GM20000 (cell line): ENCODE data around the gene BMAL2.

ENCODE experiments used
- DNase-seq: peaks from one replicate; pipeline ENCODE4 v3.0.0; 2012; ENCODE audit warnings: low spot score
- TF ChIP-seq, protein P1 (sequence below): IDR thresholded peaks from 2 replicates; pipeline ENCODE4 v1.5.1; 2012; ENCODE audit warnings: mild to moderate bottlenecking, control low read depth; ENCODE audit errors: extremely low read depth, missing control alignments

The BMAL2 gene

DNA sequence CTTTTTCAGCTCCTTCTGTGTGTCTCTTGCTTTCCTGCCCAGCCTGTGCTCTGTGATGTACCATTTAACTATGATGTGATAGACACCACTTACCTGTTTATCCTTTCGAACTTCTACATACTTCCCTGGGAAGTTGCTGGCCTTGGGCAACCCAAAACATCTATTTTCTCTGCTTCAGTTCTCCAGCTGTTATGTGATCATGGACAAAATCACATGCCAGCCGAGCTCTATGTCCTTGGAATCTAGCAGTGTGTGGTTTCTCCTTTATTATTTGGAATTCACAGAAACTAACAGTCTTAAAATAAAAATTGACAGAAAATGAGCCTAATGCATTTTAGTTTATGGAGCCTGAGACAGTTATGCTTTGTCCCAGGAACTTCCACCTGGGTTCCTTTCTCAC lies 22.9 kb downstream of the BMAL2 start:
- DNase-seq, result no peak
- TF ChIP-seq, protein P1, sequence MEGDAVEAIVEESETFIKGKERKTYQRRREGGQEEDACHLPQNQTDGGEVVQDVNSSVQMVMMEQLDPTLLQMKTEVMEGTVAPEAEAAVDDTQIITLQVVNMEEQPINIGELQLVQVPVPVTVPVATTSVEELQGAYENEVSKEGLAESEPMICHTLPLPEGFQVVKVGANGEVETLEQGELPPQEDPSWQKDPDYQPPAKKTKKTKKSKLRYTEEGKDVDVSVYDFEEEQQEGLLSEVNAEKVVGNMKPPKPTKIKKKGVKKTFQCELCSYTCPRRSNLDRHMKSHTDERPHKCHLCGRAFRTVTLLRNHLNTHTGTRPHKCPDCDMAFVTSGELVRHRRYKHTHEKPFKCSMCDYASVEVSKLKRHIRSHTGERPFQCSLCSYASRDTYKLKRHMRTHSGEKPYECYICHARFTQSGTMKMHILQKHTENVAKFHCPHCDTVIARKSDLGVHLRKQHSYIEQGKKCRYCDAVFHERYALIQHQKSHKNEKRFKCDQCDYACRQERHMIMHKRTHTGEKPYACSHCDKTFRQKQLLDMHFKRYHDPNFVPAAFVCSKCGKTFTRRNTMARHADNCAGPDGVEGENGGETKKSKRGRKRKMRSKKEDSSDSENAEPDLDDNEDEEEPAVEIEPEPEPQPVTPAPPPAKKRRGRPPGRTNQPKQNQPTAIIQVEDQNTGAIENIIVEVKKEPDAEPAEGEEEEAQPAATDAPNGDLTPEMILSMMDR, result no peak

DNA sequence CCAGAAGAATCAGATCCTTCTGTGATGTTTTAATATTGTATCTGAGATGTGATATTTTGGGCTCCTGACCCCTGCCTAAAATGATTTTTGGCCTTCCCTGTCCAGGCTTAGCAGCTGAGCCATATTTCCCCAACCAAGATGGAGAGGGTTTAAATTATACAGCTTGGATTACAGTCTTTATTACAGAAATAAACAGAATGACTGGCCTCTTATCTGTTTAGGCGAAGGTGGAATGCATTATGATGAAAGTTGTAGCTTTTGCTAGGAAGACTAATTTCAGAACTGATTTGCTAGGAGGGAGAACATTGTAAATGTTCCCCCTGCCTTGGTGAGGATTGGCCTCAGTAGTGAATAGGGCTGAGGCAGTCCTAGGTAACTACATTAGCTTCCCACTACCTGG lies 23.3 kb downstream of the BMAL2 start:
- TF ChIP-seq, protein P1, result no peak
- no peak for DNase-seq

DNA sequence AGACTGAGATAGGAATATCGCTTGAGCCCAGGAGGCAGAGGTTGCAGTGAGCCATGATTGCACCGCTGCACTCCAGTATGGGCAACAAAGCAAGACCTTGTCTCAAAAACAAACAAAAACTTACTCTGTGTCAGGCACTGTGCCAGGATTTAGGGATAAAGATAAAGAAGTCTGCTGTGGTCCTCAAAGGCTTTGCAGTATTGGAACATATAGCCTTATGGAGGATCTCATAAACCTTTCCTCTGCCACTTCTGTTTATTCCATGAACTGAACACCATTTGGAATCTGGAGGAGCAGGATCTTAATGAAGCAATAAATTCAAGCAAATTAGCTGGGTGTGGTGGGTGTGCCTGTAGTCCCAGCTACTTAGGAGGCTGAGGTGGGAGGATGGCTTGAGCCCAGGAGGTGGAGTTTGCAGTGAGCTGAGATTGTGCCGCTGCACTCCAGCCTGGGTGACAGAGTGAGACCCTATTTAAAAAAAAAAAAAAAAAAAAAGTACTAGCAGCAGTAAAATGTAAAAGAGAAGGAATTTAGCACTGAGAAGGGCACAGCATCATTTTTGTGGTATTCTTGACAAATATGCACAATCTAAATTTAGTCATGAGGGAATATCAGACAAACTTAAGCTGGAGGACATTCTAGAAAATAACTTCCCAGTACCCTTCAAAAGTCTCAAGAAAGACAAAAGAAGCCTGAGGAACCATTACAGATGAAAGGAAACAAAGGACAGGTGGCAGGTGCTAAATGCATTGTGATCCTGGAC lies 27.1 kb downstream of the BMAL2 start:
- TF ChIP-seq, protein P1, result no peak
- no peak for DNase-seq

DNA sequence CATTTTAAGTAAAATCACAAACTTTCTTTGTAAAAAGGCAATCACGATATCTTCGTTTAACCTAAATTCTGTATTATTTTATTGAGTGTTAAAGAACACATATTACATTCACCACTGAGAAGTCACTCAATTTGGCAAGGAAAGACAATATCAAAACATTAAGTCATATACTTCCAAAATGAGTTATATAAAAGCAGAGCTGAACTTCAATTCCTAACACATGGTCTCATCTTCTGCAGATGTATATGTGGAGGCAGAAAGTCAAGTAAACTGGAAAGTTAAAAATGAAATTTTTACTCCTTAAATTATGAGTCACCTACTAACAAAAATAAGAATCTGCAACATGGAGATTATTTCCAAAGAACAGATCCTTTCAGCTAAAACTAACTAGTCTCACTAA lies 28.7 kb downstream of the BMAL2 start:
- DNase-seq, result no peak
- TF ChIP-seq, protein P1, result no peak

DNA sequence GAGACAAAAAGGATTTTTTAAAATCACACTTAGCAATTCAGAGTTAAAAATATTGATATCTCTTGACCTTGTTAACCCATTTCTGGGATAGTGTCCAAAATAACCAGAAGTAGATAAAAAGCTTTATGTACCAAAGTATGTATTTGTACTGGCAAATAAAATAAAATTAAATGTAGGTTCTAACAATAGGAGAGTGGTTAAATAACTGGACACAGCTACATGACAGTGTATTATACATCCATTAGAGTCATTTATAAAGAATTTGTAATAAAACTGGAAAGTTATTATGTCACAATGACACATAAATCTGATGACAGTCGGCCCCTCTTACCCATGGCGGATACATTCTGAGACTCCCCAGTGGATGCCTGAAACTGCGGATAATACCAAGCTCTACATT lies 34.0 kb downstream of the BMAL2 start:
- DNase-seq, result no peak
- TF ChIP-seq, protein P1, result no peak

DNA sequence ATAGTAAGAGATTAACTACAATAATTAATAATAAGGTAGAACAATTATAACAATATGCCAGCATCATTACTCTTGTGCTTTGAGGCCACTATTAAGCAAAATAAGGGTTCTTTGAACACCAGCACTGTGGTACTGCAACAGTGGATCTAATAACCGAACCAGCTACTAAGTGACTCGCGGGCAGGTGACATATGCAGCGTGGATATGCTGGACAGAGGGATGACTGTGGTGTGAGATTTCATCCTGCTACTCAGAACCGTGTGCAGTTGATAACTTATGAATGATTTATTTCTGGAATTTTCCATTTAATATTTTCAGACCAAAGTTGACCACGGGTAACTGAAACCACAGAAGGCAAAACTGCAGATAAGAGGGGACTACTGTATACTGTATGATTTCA lies 34.4 kb downstream of the BMAL2 start:
- DNase-seq, result no peak
- TF ChIP-seq, protein P1, result no peak

DNA sequence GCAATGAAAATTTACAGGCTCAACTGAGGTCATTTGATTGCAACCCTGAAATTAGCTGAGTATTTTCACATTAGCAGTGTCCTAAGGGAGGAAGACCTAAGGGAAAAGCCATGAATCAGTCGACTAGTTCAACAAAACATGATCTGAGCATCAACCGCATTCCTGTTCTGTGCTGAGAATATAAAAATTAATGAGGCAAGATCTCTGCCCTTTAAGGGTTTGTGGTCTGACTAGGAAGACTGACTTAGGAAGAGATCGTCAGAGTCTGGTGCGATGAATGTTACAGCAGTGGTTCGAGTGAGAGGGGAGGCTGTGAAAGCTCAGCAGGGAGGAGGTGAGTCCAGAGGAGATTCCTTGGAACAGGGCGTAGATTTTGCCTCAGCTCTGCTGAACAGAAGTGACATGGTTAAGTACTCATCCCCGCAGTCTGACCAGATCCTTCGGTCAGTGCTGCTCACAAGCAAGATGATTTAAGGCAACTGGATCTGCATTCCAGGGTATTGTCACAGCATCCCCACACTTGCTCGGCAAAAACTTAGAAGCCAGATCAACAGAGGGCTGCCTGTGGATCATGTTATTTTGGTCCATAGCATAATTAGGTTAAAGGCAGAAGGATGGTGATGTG lies 49.6 kb downstream of the BMAL2 start:
- TF ChIP-seq, protein P1, result no peak
- no peak for DNase-seq
